ENCODE results near the gene SYPL1. TPM values are rescaled to one million over a fixed set of nuclear protein-coding genes. Genes with fewer than 3 reads are reported as not detected.

Gene SYPL1
- total RNA-seq, 1 experiment from 2014 or later: 39.2 TPM

GRCh38 chr7:106100863-106101629, 11.1 kb downstream of the SYPL1 start:
- no peaks in the 10 kb centered on the region for H3K9me3 Mint-ChIP-seq
- Histone ChIP-seq H4K20me1 (ENCODE audit: control insufficient read depth, insufficient read depth, insufficient read length) (no peaks in the 10 kb centered on the region), H3K18ac (ENCODE audit: insufficient read length, low read depth, low read length) (no peak overlapping the region)

More at GRCh38 chr7:106100863-106101629, 11.1 kb downstream of the SYPL1 start:
- Histone ChIP-seq H4K5ac (ENCODE audit: insufficient read length, low read depth, low read length) (no peak overlapping the region), H3K79me1 (ENCODE audit: insufficient read depth, low read depth, low read length, poor library complexity, severe bottlenecking) (peaks cover 2% of the 10 kb centered on the region), H2BK12ac (ENCODE audit: insufficient read length, low read depth, low read length) (no peak overlapping the region), H3K4me1 (ENCODE audit: insufficient read depth, low read length) (no peaks in the 10 kb centered on the region), H2BK5ac (ENCODE audit: insufficient read length, low read length) (no peak overlapping the region), H2BK120ac (ENCODE audit: low read depth, low read length, poor library complexity, severe bottlenecking) (no peak overlapping the region), H3K27me3 (ENCODE audit: insufficient read depth, low read length) (no peaks in the 10 kb centered on the region), H2BK15ac (ENCODE audit: low read depth, low read length) (no peak overlapping the region), H3K23me2 (ENCODE audit: insufficient read length, low read depth, low read length, poor library complexity, severe bottlenecking) (no peaks in the 10 kb centered on the region), H3K14ac (ENCODE audit: insufficient read depth, low read length) (no peak overlapping the region), H4K91ac (ENCODE audit: insufficient read length, low read depth, low read length) (no peak overlapping the region), H3K4me2 (ENCODE audit: insufficient read depth, insufficient read length, low read length) (no peak overlapping the region), H2AK5ac (ENCODE audit: insufficient read length, low read length) (no peak overlapping the region), H3K4ac (ENCODE audit: low read depth, low read length) (no peak overlapping the region), H3K23ac (ENCODE audit: insufficient read length, low read depth, low read length) (no peak overlapping the region), H3K9me3 (ENCODE audit: control insufficient read depth, low read depth, low read length) (no peaks in the 10 kb centered on the region), H3K79me2 (ENCODE audit: insufficient read depth, low read length) (peaks cover 6% of the 10 kb centered on the region; the same call in 1 of the 2 replicates), H3K56ac (ENCODE audit: insufficient read length, low read depth, low read length) (no peak overlapping the region), H2BK20ac (ENCODE audit: low read depth, low read length, poor library complexity, severe bottlenecking) (no peak overlapping the region), H4K8ac (replicated peaks; ENCODE audit: insufficient read length, low read depth, low read length) (no peak overlapping the region), H3T11ph (ENCODE audit: low read length) (no peak overlapping the region), H3K27ac (ENCODE audit: insufficient read length, low read depth, low read length) (no peak overlapping the region), H2AFZ (ENCODE audit: low read length) (no peak overlapping the region), H3K9ac (ENCODE audit: extremely low read depth, insufficient read length, low read length) (no peak overlapping the region)
- Mint-ChIP-seq H3K4me1 (peaks cover 6 to 9% of the 10 kb centered on the region in 2 experiments), H3K27me3 (ENCODE audit: low read depth) (no peaks in the 10 kb centered on the region), H3K4me3 (no peak overlapping the region), H3K27ac (peak overlapping the region; percentile 0 to 23 (median 11); a peak in 4 of 7 replicates), H3K36me3 (ENCODE audit: insufficient read depth in 1 of 3, low read depth in 3 of 3) (peaks cover 0 to 18% (median 8%) of the 10 kb centered on the region in 3 experiments; a peak in 3 of 7 replicates)
- WGBS (ENCODE audit: extremely low coverage, insufficient read length, low lambda C conversion rate): 100% methylated on average over 1 of the region's 5 CpGs
- no peak for DNase-seq
- no peak for TF ChIP-seq CTCF (conservative IDR thresholded peaks at IDR 0.05)

All from H9 (cell line).